Measurements from ENCODE around the gene DNAJC12. TPM values are rescaled to one million over a fixed set of nuclear protein-coding genes. Genes with fewer than 3 reads are reported as not detected.

DNAJC12 gene
- total and polyA plus RNA-seq, 2 of the 8 experiments (the other 6 are each of a cell fraction or from before 2014, with no cell fraction given): 0.86 to 4.2 TPM

- no peaks in the 10 kb centered on the region for H3K9me3 ChIP-seq (ENCODE audit: insufficient read depth in 2 of 2, low read depth in 1 of 2, low read length in 1 of 2)
- H4K20me1 ChIP-seq (replicated peaks in 1 of 2; ENCODE audit: control insufficient read depth in 1 of 2, insufficient read depth in 2 of 2, low read length in 2 of 2): no peaks in the 10 kb centered on the region
- H2AK5ac ChIP-seq (ENCODE audit: low read depth, low read length): no peak overlapping the region
- H2AFZ ChIP-seq (ENCODE audit: low read length): no peak overlapping the region; the same call in 1 of the 2 replicates
- H4K8ac ChIP-seq (ENCODE audit: extremely low read depth, insufficient read depth, low read length): no peak overlapping the region
- no peaks in the 10 kb centered on the region for H3K36me3 ChIP-seq (ENCODE audit: control insufficient read depth in 2 of 4, insufficient read depth in 4 of 4, low read length in 3 of 4)
- no peaks in the 10 kb centered on the region for H3K79me2 ChIP-seq (ENCODE audit: control insufficient read depth in 1 of 2, insufficient read depth in 2 of 2, low read length in 2 of 2)
- no peak overlapping the region for H4K5ac ChIP-seq (ENCODE audit: insufficient read length, low read depth, low read length)
- H2BK20ac ChIP-seq (ENCODE audit: low read length): no peak overlapping the region
- no peak overlapping the region for H3K23ac ChIP-seq (ENCODE audit: insufficient read length)
- H2BK120ac ChIP-seq (replicated peaks; ENCODE audit: low read depth, low read length): no peak overlapping the region
- no peak overlapping the region for H3K27ac ChIP-seq (ENCODE audit: low read depth, low read length)
- 86% methylated on average over 1 of the region's 1 CpG; no CpG with 5 or more reads in 1 of the 2 experiments for WGBS, 2 experiments (ENCODE audit: extremely low coverage in 1 of 2, insufficient coverage in 1 of 2, insufficient read length in 1 of 2, insufficient replicate concordance in 2 of 2, low coverage in 1 of 2, low lambda C conversion rate in 2 of 2, missing lambda C conversion rate in 1 of 2)
- H3K56ac ChIP-seq (replicated peaks; ENCODE audit: insufficient read length, low read depth, low read length): no peak overlapping the region
- no peak overlapping the region for H3K18ac ChIP-seq (ENCODE audit: extremely low read depth, low read length)
- H3K4me2 ChIP-seq (ENCODE audit: insufficient read depth in 1 of 2, low read depth in 2 of 2, low read length in 2 of 2): no peak overlapping the region
- no peak overlapping the region for H2BK12ac ChIP-seq (ENCODE audit: low read depth, low read length)
- H2BK5ac ChIP-seq (ENCODE audit: low read depth, low read length): no peak overlapping the region
- H3K9ac ChIP-seq (replicated peaks in 1 of 4; ENCODE audit: extremely low read depth in 1 of 4, low read depth in 3 of 4, low read length in 3 of 4): no peak overlapping the region
- no peak overlapping the region for H2BK15ac ChIP-seq (ENCODE audit: low read length)
- FAIRE-seq (no peak), DNase-seq (ENCODE audit: low read depth in 1 of 2, low spot score in 2 of 2) (no peak)
- H3K4me1 ChIP-seq (replicated peaks in 1 of 4; ENCODE audit: control insufficient read depth in 3 of 4, insufficient read depth in 4 of 4, low read length in 3 of 4): no peaks in the 10 kb centered on the region
- no peak overlapping the region for H3K4me3 ChIP-seq (ENCODE audit: extremely low read depth in 1 of 4, insufficient read depth in 2 of 4, low read depth in 3 of 4, low read length in 4 of 4)
- H3K27me3 ChIP-seq (replicated peaks in 1 of 4; ENCODE audit: control insufficient read depth in 3 of 4, extremely low read depth in 1 of 4, insufficient read depth in 3 of 4, low read length in 3 of 4): no peaks in the 10 kb centered on the region
- H3K23me2 ChIP-seq (ENCODE audit: low read depth, low read length): no peaks in the 10 kb centered on the region; the same call in 1 of the 2 replicates
- H4K91ac ChIP-seq (replicated peaks; ENCODE audit: insufficient read length, low read length): no peak overlapping the region
- H3K4ac ChIP-seq (replicated peaks; ENCODE audit: insufficient read length, low read depth, low read length): no peak overlapping the region
- H3K14ac ChIP-seq (ENCODE audit: insufficient read length): no peak overlapping the region
- H3K79me1 ChIP-seq (ENCODE audit: low read depth, low read length): no peaks in the 10 kb centered on the region
- ChIA-PET CTCF (ENCODE audit: partially characterized antibody) (interaction anchor here (2.4 kb wide), 1 partner anchor 8 kb away, joined by 19 read pairs; no protein-coding TSS in a partner anchor), POLR2A (ENCODE audit: partially characterized antibody) (no interaction called here)
- TF ChIP-seq MAX (IDR thresholded peaks at IDR 0.05) (no peak), RFX5 (IDR thresholded peaks at IDR 0.05; ENCODE audit: borderline replicate concordance, low read depth, low read length) (no peak), NANOG (IDR thresholded peaks at IDR 0.05; ENCODE audit: insufficient read depth, low read depth, low read length, poor library complexity, severe bottlenecking) (no peak), YY1 (IDR thresholded peaks at IDR 0.05; ENCODE audit: low read depth, low read length) (no peak), SP2 (IDR thresholded peaks at IDR 0.05; ENCODE audit: low read length) (no peak), SUZ12 (IDR thresholded peaks at IDR 0.05; ENCODE audit: low read length) (no peak), TAF1 (IDR thresholded peaks at IDR 0.05; ENCODE audit: low read depth, low read length) (no peak), GTF2F1 (IDR thresholded peaks at IDR 0.05; ENCODE audit: borderline replicate concordance, low read depth, low read length) (no peak), CREB1 (IDR thresholded peaks at IDR 0.05) (no peak), JUND (IDR thresholded peaks at IDR 0.05; ENCODE audit: low read length) (no peak), KDM5A (IDR thresholded peaks at IDR 0.05; ENCODE audit: low read length) (no peak), CHD2 (IDR thresholded peaks at IDR 0.05; ENCODE audit: low read length) (no peak), HDAC6 (IDR thresholded peaks at IDR 0.05; ENCODE audit: low read depth, low read length) (no peak), CBX5 (IDR thresholded peaks at IDR 0.05; ENCODE audit: low read depth, low read length) (no peak), HDAC2 (IDR thresholded peaks at IDR 0.05; ENCODE audit: borderline replicate concordance in 1 of 2, low read depth in 2 of 2, low read length in 2 of 2) (no peak), RXRA (IDR thresholded peaks at IDR 0.05; ENCODE audit: insufficient read depth, low read depth, low read length) (no peak)
Measured at GRCh38 chr10:67772151-67772550, 65.8 kb downstream of the DNAJC12 start.
